ENCODE data around the gene KCNK3.
A peak's percentile ranks its signal among the peaks of the same experiment; 100 is the strongest.

The KCNK3 gene

DNA sequence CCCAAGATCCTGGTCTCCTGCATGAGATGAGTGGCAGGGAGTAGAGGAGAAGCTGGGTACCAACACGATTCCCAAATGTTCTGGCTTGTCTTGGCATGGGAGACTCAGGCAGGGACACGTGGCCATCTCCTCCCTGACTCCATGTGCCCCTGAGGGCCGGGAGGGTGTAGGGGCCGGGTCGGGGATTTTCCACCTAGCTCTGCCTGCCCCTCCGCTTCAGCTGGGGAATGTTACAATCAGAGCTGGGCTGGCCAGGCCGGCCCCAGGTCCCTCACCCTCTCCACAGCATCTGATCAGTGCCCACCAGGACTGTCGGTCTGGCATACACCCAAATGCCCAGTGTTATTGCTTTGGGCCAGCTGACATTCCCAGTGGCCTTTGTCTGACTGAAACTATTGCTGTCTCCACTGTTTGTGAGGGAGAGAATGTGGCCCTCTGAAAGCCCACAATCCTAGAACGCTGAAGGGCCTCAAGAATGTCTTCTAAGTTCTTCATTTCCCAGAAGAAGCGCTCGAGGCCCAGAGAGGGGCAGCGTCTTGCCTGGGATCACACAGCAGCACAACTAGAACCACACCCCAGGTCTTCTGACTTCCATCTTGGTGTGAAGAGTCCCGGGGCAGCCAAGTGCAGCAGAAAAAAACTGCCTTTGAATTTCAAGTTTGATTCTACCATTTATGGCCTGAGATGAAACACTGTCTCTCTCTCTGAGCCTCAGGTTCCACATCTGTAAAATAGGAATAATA is 23.2 kb downstream of the KCNK3 start:
- DNase-seq = no peak

DNA sequence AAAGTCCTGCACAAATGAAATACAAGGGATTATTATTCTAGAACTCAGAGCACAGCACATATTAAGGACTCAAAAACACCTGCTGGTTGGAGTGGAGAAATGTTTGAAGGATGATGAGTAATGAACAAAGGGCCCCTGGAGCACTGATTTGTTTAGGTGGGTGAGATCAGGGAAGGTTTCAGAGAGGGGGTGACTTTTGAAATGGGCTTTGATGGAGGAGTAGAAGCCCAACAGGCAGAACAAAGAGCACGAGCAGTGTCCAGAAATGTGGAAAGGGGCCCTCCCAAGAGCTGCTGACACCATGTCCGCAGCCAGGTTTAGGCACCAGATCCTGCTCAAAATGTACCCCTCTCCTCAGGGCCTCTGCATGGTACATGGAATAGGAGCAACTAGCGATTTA is 23.8 kb downstream of the KCNK3 start:
- DNase-seq = no peak

DNA sequence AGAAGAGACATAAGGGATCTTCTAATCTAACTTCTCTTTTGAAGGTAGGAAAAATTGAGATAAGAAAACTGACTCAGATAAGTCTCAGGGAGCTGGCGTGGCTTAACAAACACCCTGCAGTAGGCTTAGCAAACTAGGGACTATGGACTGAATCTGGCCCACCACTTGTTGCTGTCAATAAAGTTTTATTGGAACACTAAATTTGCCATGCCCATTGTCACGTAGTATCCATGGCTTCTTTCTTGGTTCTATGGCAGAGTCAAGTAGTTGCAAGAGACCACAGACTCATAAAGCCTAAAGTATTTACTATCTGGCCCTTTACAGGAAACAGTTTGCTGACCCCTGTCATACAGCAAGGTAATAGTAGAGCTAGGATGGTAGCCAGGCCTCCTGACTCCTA is 24.2 kb downstream of the KCNK3 start:
- DNase-seq = no peak

- DNase-seq = no peak
Measured at GRCh38 chr2:26717362-26717761, 24.8 kb downstream of the KCNK3 start.

- no peak for DNase-seq
Measured at GRCh38 chr2:26718949-26719686, 26.6 kb downstream of the KCNK3 start.

DNA sequence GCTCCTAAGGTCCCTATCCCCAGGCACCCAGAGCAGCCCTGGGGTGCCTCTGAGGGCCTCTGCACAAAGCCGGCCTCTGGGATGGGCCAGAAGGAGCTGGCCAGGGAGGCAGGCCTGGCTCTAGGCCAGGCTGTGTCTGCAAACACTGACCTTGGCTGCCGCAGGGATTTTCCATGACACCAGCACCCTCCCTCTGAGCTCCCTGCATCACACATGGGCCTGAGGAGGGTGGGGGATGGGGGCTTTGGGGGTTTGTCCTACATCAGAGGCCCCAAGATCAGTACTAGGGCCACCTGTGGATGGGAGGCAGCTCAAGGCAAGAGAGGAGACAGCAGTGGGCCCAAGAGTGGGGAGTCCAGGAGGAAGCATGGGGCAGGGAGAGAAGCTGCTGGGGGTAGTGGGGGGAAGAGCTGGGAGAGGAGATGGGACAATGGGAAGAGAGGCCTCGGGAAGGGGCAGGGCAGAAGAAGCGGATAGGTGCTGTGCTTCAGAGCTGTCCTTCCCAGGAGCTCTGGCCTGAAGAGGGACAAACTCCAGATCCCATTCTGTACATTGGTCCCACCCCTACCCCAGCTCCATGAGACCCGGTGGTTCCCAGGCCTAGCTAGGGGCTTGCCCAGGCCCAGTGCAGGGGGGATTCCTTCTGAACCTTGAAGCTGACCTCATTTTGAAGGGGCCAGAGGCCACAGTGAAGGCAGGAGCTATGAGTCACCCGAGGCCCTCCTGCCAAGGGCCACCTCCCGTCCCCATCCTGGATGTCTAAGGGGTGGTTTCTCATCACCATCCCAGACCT is 28.0 kb downstream of the KCNK3 start:
- no peak for DNase-seq

DNA sequence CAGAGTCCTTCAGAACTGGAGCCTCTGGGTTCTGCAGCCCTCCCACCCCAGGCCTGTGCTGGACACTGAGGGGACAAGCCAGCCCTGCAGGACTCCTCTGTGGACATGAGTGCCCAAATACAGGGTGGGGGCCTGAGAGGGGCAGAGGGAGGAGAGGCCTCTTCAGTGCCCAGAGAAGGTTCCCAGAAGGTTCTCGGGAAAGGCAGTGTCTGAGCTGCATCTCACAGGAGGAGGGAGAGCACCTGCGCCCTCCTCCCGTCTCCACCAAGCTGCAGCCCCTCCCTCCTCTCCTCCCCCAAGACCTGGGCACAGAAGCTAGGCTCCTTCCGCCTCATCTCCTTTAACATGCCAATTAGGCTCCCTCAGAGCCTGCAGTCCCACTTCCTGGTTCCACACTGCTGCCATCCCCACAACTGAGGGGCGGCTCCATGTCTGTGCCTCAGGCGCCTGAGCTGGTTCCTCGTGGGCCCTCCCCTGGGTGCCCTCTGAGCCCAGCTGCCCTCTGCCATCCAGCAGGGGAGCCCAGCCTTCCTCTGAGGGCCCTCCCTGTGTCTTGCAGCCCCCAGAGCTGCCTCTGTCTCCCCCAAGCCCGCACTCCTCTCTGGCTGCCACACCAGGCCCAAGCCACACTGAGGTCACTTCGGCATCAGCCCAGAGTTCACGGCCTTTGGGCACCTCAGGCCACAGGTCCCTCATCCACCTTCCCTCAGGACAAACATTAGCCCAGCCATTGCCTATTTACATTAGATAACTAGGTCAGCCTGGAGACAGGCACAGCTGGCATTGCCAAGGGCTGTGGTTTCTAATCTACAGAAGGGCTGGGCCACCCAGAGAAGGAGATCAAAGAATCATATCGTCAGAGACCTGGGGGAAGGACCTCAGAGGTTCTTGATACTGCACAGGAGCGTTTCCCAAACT is 28.9 kb downstream of the KCNK3 start:
- no peak for DNase-seq

DNA sequence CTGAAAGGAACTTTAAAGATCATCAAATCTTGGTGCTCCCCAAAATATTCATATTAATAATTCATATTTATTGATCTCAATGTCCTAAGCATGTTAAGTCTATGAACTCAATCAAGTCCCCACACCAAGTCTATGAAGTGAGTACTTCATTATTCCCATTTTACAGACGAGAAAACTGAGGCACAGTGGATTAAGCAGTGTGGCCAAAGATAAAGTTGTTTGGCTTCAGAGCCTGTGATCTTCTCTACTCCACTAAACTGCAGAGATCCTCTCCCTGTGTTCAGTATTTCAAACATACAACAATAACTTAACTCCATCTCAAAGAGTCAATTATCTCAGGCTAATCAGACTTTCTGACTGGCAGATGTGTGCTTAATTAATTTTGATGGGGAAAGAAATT is 29.8 kb downstream of the KCNK3 start:
- DNase-seq = no peak

GRCh38 chr2:26722911-26723310 is 30.4 kb downstream of the KCNK3 start:
- no peak for DNase-seq

DNA sequence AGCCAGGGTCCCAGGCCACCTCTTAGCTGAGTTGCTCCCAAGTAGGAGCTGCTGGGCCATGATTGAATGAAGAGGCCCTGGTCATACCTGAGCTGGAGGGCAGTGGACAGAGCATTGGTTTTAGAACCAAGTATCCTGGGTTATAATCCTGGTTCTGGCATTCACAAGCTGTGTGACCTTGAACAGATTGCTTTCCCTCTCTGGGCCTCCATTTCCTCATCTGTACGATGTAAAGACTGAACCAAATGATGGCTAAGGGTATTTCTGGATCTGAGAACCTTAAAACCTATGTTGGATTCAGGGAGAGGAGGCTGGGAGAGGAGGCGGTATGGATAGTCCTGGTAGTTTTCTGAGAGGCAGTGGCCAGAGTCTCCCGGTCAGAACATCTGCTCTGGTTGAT is 31.0 kb downstream of the KCNK3 start:
- no peak for DNase-seq

DNA sequence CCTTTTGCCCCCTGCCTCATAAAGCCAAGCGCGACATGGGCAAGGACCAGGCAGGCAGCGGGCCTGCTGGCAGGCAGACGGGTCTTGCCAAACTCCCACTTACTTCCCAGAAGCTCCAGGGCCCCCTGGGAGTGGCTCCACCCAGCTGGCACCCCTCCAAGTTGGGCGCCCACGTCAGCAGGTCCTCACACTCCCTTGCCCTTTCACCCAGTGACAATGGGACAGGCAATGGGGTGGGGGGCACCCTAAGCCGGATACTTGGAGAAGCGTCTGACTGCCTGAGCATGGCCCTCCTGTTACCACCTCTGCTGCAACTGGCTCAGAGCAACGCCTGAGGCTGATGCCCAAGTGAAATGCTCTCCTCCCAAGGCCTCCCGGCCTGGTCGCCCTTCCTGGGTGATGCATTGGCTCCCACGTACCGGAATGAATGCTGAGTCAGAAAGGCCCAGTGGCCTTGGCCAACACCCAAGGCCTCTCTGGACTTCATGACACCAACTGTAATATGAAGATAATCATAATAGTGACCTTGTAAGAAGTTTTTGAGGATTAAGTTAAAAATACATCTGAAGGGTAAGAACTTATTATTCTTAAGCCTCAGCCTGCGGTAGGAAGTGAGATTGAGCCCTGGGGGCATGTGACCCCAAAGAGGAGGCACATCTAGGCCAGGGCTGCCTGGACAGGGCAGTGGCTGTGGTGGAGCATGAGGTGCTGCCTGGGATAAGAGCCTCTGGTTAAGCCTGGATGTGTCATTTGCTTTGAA is 31.6 kb downstream of the KCNK3 start:
- no peak for DNase-seq

GRCh38 chr2:26724784-26725520 is 32.4 kb downstream of the KCNK3 start:
- no peak for DNase-seq

DNA sequence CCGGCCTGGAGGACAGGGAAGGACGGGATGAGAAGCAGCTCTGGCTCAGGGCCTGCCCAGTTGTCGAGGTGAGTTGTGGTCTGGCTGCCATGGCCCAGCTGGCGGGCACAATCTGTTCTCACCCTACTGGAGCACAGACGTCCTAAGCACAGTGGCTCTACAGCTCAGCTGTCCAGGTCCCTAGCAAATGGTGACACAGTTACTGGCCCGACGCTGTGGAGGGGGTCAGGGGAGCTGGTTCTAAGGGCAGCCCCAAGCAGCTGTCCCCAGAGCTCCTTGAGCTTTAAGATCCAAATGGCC is 32.9 kb downstream of the KCNK3 start:
- no peak for DNase-seq

GRCh38 chr2:26726228-26726627 is 33.7 kb downstream of the KCNK3 start:
- no peak for DNase-seq

DNA sequence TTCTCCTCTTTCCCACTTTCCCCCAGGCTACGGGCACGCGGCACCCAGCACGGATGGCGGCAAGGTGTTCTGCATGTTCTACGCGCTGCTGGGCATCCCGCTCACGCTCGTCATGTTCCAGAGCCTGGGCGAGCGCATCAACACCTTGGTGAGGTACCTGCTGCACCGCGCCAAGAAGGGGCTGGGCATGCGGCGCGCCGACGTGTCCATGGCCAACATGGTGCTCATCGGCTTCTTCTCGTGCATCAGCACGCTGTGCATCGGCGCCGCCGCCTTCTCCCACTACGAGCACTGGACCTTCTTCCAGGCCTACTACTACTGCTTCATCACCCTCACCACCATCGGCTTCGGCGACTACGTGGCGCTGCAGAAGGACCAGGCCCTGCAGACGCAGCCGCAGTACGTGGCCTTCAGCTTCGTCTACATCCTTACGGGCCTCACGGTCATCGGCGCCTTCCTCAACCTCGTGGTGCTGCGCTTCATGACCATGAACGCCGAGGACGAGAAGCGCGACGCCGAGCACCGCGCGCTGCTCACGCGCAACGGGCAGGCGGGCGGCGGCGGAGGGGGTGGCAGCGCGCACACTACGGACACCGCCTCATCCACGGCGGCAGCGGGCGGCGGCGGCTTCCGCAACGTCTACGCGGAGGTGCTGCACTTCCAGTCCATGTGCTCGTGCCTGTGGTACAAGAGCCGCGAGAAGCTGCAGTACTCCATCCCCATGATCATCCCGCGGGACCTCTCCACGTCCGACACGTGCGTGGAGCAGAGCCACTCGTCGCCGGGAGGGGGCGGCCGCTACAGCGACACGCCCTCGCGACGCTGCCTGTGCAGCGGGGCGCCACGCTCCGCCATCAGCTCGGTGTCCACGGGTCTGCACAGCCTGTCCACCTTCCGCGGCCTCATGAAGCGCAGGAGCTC is 35.4 kb downstream of the KCNK3 start:
- no peak for DNase-seq

GRCh38 chr2:26729311-26729710 is 36.8 kb downstream of the KCNK3 start:
- no peak for DNase-seq

- DNase-seq = no peak
Measured at GRCh38 chr2:26730549-26731344, 38.2 kb downstream of the KCNK3 start.

- peak; percentile 21 for DNase-seq
Measured at GRCh38 chr2:26731714-26732113, 39.2 kb downstream of the KCNK3 start.

DNA sequence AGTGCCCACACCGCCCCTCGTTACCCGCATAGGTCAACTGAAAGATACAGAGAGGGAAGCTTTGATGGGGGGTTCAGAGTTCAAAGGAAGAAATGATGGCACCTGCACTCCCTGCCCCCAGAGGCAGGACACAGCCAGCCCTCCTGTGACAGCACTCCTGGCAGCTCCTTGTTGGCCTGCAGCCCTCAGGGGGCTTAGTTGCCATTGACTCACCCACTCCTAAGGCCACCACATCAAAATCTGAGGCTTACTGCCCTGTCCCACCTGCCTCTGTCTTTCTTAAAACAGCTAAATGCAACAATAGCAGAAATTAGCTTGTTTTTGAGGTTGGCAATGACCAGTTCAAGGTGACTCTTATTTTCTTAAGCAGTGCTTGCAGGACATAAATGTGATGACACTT is 39.9 kb downstream of the KCNK3 start:
- peak; percentile 7 for DNase-seq
